SK-MEL-5 (cell line): ENCODE results near the gene ALDH1A1. TPM values are rescaled to one million over a fixed set of nuclear protein-coding genes. Genes with fewer than 3 reads are reported as not detected.
A peak's percentile ranks its signal among the peaks of the same experiment; 100 is the strongest.
"Not testable (repeated sequence)": the region's sequence is repeated elsewhere in the genome, so short reads cannot be mapped to it uniquely, and the experiment has no call there.

Experiments used
- DNase-seq: peaks from one replicate; pipeline ENCODE4 v3.0.0-alpha.2; 2016; ENCODE audit warnings: low read depth, low spot score
- in situ Hi-C: cut with HindIII; loops from 2 replicates; pipeline ENCODE4 v1.10.0; 2016; ENCODE audit warnings: low sequenced_read_pairs, high pct_unique_total_duplicates, low pct_unique_long_range_greater_than_20kb
- total RNA-seq: library from RNA; depleted of rRNA; stranded (reverse); fragments of >200 nt; shearing (Covaris generic); gene quantifications from 2 replicates; pipeline ENCODE4 v1.2.3, GENCODE V29; 2014

The ALDH1A1 gene
- total RNA-seq, 1 experiment from 2014 or later, result 32.9 TPM

DNA sequence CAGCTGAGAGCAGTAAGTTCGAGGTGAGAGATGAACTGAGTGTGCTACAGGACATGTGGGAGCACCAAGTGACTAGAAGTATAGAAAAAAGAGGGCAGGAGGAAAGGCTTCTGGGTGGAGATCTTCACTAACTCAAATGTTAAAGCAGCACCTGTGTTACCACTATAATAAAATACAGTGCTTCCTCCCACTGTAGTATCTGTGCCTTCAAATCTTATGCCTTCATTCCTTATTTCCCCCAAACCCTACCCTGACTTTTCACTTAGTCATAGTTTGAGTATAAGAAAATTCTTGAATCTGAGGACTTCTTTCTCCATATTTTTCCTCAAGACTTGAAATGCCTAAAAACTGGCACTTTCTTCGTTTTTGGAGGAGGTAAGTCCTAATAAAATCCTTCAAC lies 61.8 kb downstream of the ALDH1A1 start:
- DNase-seq, result no peak
- in situ Hi-C loops, result no loop called here

DNA sequence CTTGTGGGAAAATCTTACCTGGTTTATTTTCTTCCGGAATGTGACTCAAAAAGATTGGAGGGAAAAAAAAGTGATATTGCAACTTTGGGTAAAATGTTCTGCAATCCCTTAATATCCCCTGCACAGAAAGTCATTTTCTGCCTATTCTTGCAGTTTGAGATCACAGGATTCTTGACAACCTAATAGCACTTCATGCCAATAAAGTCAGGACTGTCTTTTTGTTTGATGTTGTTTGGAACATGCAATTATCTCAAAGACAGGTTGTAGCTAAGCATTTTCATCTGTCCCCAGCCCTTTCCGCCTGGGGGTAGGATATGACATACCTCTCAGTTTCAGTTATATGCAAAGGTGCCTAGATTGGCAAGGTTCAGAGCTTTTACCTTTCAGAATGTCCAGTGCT lies 63.9 kb downstream of the ALDH1A1 start:
- no peak for DNase-seq
- in situ Hi-C loops, result no loop called here

DNA sequence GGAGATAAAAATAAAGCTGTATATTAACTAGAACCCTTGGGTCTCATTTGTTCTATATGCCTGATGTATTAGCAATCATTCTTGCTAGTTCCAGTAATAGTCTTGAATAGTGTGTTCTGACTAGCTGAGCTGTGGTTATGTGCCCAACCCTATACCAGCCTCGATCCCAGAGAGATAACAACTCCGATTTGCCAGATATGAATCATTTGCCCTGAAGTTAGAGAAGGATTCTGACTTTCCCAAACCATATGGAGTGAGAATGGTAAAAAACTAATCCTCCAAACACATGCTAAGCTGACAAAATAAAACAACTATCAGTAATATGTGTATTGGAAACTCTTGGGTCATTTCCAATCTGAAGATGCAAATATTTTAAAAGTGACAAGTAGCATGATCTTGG lies 64.8 kb downstream of the ALDH1A1 start:
- in situ Hi-C loops, result no loop called here
- DNase-seq, result no peak

DNA sequence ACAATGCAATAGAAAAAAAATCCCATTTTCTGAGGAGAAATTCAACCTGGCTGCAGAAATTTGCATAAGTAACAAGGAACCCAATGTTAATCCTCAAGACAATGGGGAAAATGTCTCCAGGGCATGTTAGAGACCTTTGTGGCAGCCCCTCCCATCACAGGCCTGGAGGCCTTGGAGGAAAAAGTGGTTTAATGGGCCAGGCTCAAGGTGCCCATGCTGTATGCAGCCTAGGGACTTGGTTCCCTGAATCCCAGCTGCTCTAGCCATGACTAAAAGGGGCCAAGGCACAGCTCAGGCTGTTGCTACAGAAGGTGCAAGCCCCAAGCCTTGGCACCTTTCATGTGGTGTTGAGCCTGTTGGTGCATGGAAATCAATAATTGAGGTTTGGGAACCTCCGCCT lies 66.5 kb downstream of the ALDH1A1 start:
- in situ Hi-C loops, result no loop called here
- DNase-seq, result no peak

DNA sequence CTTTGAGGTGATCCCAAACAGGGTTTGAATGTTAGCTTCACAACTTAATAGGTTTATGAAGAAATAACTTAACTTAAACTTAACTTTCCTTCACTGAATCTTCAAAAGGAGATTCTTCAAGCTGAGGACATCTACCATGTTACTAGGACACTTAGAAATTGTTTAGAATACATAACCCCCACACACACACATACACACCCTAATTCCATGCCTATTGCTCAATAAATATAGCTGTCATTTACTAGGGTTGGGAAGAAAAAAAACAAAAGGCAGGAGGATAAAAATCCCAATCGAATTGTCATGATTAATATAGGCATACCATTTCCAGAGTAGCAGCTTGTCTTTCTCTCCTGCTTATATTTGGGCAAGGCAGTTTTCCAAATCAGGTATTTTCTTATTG lies 68.3 kb downstream of the ALDH1A1 start:
- no peak for DNase-seq
- in situ Hi-C loops, result no loop called here

DNA sequence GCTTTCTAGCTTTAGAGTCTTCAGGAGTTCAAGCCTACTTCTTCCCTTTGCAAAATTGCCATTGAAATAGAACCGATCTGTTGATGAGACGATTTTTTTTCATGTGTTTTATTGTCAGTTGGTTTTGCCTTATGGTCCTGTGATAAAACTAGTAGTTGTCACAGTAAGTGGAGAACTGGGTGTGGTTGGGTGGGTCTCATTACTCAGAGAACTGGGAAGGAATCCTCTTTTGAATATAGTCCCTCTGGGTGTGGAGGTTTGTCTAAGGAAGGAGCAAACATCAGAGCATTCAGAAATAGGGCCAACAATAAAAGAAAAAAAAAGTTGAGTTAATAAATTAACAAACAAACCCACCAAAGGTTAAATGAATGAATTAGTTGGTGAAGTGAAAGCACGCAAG lies 69.0 kb downstream of the ALDH1A1 start:
- no peak for DNase-seq
- in situ Hi-C loops, result no loop called here

DNA sequence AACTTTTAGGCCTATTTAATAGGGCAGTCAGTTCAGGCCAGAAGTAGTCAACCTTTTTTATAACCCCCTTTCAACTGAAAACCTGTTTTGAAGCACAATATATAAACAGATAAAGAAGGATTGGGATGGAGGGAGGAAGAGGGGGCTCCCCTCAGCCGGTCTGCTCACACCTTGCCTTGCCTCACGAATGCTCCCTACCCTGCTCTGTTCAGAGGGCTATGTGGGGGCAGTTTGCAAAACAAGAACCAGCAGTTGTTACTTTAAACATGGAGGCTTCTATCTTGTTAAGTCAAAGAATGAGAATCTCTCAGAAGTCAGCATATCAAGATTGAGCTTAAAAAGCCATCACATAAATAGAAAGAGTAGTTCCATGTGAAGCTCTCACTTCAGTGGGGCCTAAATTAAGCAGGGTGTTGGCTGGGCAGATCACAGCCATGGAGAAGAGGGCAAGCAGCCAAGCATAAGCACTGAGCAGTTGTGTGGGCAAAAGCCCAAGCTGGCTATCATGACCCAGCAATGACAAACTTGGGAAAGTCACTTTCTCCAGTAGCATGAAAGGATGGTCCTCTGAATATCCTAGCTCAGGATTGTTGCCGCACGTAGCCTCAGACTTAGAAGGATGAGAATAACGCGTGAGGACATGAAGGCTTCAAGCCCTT lies 70.6 kb downstream of the ALDH1A1 start:
- in situ Hi-C loops, result no loop called here
- DNase-seq, result no peak

DNA sequence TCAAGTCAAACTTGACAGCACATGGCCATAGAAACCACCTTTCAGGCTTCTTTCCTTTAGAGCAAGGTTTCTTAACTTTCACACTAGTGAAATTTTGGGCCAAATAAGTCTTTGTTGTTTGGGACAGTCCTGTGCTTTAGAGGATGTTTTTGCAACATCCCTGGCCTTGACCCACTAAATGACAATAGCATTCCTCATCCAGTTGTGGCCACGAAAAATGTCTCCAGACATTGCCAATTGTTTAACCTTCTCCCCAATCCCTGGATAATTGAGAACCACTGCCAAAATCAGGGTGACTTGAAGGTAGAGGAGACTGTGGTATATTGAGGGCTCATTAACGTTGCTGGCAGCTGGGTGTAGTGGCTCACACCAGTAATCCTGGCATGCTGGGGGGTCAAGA lies 72.0 kb downstream of the ALDH1A1 start:
- no peak for DNase-seq
- in situ Hi-C loops, result no loop called here

DNA sequence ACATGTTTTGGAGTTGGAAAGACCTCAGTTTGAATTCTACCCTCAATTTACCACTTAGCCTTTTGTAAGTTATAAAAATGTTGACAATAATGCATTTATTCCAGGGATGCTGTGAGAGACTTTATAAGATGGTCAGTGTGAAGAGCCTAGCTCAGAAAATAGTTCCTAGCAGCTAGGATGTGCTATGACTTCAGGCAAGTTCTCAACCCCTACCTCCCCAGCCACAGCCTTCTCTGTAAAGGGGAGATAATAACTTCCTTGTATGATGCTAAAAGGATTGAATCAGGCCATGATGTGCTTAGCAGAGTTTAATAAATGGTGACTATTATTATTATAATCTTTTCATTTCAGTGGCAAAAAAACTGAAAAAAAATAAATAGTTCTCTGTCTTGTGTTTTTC lies 77.6 kb downstream of the ALDH1A1 start:
- in situ Hi-C loops, result no loop called here
- peak; percentile 65 for DNase-seq

DNA sequence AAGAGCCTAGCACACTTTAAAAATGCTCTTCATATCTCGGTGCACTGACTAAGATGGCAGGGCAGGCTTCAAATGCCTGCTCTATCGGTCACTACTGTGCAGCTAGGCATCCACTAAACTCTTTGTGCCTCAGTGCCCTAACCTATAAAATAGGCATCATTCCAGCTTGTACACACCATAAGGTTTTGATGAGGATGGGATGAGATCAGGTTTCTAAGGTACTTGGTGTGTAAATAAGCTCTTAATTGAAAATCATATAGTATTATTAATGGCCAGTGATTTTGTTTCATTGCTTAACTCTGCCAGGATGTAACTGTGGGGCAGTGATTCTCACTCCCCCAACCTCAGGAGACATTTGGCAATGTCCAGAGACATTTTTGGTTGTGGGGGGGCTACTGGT lies 78.5 kb downstream of the ALDH1A1 start:
- no peak for DNase-seq
- in situ Hi-C loops, result loop anchor here (25.0 kb wide), 1 partner anchor 313 kb away; no protein-coding TSS in a partner anchor

DNA sequence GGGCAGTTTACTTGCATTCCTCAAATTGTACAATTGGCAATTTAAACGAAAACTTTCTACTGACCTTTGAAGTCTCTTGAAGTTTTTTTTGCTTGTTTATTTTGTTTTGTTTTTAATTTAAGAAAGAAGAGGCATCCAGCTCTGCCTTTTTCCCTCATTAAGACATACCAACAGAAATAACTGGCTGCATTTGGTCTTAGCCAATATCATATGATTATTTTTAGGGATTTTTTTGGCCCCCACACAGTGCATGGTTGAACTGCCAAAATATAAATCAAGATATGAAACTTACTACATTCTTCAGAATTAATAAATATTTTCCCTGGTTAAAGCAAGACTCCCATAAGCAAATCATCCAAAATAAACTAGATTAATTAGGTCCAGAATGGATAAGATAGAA lies 79.4 kb downstream of the ALDH1A1 start:
- in situ Hi-C loops, result loop anchor here (25.0 kb wide), 1 partner anchor 314 kb away; no protein-coding TSS in a partner anchor
- DNase-seq, result no peak

DNA sequence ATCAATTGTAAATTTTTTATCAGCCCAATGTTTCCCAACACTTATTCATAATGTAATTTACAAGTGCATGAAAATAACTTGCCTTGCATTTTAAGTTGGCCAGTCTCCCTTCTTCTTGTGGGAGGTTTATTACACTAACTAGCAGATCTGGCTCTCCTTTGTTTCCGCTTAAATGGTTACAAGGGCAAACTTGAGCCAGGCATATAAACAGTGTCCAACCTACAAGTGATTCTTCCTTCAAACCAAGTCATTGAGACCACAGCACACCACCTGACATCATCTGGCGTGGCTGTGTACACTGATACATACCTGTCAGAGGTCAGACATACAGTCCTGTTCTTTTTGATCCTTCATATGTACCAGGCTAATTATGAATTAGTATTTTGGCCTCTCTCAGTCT lies 80.1 kb downstream of the ALDH1A1 start:
- in situ Hi-C loops, result loop anchor here (25.0 kb wide), 1 partner anchor 315 kb away; no protein-coding TSS in a partner anchor
- DNase-seq, result peak; percentile 8

DNA sequence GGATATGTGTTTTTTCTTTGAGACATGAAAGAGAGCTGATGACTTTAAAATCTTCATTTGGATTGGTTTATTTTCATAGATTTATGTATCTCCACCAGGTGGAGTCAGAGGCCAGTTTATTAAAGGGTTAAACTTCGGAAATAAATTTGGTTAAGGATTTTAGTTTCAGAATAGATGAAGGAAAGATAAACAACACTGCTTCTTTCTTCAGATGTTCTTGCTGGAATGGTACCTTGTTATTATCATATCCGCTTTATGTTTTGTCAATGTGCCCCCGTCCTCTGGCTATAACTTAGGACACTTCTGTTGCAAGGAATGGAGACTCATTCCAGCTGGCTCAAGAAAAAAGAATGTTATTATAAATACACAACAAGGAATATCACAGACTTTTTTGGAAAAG lies 81.2 kb downstream of the ALDH1A1 start:
- in situ Hi-C loops, result loop anchor here (25.0 kb wide), 1 partner anchor 316 kb away; no protein-coding TSS in a partner anchor
- peak; percentile 60 for DNase-seq

DNA sequence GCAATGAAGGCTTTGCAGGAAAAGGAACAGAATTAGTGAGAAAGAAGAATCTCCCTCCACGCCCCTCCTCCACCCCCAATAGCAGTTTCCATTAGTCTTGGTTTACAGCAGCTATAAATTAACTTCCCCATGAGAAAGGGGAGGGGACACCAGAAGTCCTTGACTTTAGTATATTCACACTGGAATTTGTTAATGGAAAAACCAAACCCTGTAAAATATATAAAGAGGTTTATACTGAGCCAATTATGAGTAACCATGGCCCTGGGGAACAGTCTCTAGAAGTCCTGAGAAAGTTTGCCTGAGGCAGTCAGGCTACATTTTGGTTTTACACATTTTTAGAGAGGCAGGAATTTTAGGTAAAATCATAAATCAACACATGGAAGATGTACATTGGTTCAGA lies 88.5 kb downstream of the ALDH1A1 start:
- in situ Hi-C loops, result loop anchor here (25.0 kb wide), 1 partner anchor 323 kb away; no protein-coding TSS in a partner anchor
- no peak for DNase-seq

DNA sequence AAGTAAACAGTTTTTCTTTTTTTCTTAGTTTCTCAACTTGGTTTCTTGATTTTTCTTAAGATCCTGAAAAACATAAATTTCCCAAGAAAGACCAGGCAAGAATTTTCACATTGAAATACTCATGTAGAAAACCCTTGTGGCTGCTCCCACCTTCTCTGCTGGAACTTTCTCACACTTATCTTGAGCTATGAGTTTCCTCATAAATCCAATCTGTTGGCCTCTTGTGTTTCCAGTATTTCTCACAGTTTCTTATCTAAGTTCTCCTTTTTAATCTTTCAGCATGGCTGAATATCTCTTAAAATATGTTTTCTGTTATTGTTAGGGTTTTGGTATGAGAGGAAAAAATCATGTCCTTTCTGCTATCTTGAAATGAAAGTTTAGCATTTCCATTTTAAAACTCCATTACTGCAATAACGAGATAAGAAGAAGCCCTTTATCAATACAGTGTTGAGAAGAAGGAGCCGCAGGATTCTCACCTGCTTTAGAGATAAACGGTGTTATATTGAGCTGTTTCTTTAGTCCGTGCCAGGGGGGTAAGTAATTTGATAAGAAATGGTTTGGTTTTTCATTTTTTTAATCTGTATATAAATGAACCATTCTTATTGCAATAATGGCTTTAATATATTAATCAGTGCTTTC lies 89.3 kb downstream of the ALDH1A1 start:
- DNase-seq, result no peak
- in situ Hi-C loops, result loop anchor here (25.0 kb wide), 1 partner anchor 324 kb away; no protein-coding TSS in a partner anchor

DNA sequence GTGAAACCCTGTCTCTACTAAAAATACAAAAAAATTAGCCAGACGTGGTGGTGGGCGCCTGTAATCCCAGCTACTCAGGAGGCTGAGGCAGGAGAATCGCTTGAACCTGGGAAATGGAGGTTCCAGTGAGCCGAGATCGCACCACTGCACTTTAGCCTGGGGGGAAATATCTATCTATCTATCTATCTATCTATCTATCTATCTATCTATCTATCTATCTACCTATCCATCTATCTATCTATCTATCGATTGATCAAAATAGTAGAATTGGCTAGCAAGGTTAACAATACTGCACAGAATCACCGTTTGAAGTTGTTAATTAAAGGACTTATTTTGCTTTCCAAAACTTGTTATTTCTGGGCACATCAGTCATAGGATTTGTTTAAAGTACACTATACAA lies 90.1 kb downstream of the ALDH1A1 start:
- in situ Hi-C loops, result loop anchor here (25.0 kb wide), 1 partner anchor 325 kb away; no protein-coding TSS in a partner anchor
- DNase-seq, result not testable (repeated sequence)

DNA sequence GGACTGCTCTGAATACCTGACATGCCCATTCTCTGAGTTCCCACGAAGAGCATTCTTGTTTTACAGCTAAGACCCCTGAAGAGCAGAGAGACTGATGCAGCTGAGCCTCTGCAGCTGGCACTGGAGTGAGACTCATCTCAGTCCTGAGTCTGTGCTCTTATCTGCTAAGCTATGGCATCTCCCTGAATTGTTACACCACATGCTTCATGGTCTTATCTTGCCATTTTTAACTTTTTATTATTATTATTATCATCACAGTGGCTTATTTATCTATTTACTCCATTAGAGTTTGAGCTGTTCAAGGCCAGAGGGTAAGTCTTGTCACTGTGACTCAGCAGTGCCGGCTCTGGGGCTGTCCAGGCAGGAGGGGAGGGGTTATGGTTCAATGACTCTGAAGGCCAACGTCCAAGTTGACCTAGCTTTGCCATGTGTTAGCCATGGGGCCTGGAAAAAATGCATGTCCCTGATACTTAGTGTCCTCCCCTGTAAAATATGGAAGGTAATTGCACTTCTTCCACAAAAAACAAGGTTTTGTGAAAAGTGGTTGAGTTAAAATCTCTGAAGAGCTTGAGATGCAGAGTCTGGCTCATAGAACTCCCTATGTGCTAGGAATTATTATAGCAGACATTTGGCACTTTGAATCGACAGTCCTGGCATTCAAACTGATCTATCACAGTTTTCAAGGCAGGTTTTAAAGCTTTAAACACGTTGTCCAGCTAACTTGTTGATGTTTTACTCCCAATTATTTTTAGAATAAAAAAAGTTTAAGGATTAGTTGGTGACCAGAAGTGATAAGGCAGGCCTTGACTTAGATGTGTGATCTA lies 94.6 kb downstream of the ALDH1A1 start:
- in situ Hi-C loops, result loop anchor here (25.0 kb wide), 1 partner anchor 329 kb away; no protein-coding TSS in a partner anchor
- peak; percentile 38 for DNase-seq

DNA sequence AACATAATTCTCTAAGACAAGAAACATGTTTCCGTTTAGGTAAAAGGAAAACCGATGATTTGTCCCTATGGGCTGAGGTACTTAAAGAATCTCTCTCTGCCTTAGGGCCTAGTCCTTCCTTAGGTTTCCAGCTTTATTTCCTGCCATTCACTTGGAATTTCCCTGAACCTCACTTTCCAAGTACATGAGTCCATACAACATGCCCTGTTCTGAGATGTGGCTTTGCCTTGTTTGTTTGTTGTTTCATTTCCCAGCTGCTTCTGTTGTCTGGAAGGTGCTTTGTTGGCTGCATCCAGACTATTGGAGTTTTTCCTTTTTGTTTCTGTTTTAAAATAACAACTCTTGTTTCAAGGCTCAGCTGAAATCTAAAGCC lies 95.2 kb downstream of the ALDH1A1 start:
- DNase-seq, result peak; percentile 7
- in situ Hi-C loops, result loop anchor here (25.0 kb wide), 1 partner anchor 330 kb away; no protein-coding TSS in a partner anchor
